ENCODE measurements around the gene TMEM170A.

TMEM170A gene

DNA sequence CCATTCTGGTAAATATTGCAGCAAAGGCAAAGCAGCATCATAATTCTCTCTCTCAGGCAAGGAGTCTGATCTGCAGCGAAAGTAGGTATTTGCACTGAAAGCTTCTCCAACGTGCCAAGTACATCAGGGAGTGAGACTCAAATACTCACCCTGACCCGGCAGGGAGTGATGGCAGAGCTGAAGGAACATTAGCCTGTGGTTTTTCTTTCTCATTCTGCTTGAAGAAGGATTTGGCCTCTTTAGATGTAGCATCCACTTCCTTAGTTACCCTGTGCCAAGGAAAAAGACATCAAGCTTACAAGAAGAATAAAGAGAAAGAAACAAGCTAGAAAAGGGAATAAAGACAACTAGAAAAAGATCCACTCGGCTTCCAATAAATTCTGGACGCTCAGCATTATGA, 69.5 kb downstream of the TMEM170A start:
- ATAC-seq: no peak

Data from activated CD4-positive, CD25-positive, alpha-beta regulatory T cell treated with anti-CD3 and anti-CD28 coated beads, Interleukin-2, amount 50 U/mL, for 24 hours (primary cell).